ENCODE results near the gene PTPN13.

DNA sequence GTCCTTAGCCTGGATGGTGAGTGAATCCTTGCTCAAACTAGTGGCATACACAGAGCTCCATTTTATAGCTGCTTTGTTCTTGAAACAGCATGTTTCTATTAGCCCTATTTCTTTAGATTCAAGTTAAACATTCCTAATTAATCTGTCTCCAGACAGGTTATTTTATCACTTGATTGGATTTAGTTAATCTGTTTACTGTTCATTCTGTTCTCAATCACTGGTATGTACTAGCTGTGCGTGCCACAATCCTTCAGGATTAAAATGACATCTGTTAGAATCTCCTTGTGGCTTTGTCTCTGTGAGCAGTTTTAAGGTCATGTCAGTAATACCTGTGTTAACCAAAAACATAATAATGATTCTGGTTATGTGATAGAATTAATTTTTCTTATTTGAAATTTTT, 36.5 kb downstream of the PTPN13 start:
- TF ChIP-seq GATA3 (IDR thresholded peaks at IDR 0.05; ENCODE audit: low read depth, low read length) = no peak
- TF ChIP-seq GATA2 (IDR thresholded peaks at IDR 0.05; ENCODE audit: low read depth, low read length) = no peak

Data from SH-SY5Y (cell line).